T-helper 2 cell treated with Interferon-gamma antibody and Interleukin-4, amounts not matched to agents 5 μg/mL and 100 μg/mL, for 36 hours (primary cell): ENCODE data around the gene TYW1.
"Not testable (repeated sequence)": the region's sequence is repeated elsewhere in the genome, so short reads cannot be mapped to it uniquely, and the experiment has no call there.

Experiments
- DNase-seq: peaks from one replicate; pipeline ENCODE4 v3.0.0; 2021; ENCODE audit warnings: low spot score
- H3K27ac Mint-ChIP-seq: one replicate; pipeline ENCODE4 v1.8.0; 2021; ENCODE audit warnings: mild to moderate bottlenecking, mixed read lengths
- H3K27me3 Mint-ChIP-seq: one replicate; pipeline ENCODE4 v1.8.0; 2021; ENCODE audit warnings: low read depth, mixed read lengths
- H3K36me3 Mint-ChIP-seq: one replicate; pipeline ENCODE4 v1.8.0; 2021; ENCODE audit warnings: low read depth, mixed read lengths
- H3K4me1 Mint-ChIP-seq: one replicate; pipeline ENCODE4 v1.8.0; 2021; ENCODE audit warnings: low read depth, mixed read lengths
- H3K4me3 Mint-ChIP-seq: one replicate; pipeline ENCODE4 v1.8.0; 2022; ENCODE audit warnings: mild to moderate bottlenecking, moderate library complexity, mixed read lengths
- H3K9me3 Mint-ChIP-seq: one replicate; pipeline ENCODE4 v1.8.0; 2021; ENCODE audit warnings: mixed read lengths

Gene TYW1

DNA sequence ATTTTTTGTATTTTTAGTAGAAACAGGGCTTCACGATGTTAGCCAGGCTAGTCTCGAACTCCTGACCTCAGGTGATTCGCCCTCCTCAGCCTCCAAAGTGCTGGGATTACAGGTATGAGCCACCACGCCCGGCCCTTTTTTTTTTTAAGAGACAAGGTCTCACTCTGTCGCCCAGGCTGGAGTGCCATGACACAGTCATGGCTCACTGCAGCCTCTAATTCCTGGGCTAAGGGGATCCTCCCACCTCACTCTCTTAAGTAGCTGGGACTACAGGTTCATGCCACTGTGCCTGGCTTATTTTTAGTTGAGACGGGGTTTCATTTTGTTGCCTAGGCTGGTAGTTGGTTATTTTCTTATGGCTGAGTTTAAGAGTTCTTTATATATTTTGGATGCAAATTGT, 216.4 kb downstream of the TYW1 start:
- not testable (repeated sequence) for H3K27me3 Mint-ChIP-seq, DNase-seq, H3K4me3 Mint-ChIP-seq, H3K27ac Mint-ChIP-seq, H3K4me1 Mint-ChIP-seq
- Mint-ChIP-seq H3K36me3 (peaks cover 18% of the 10 kb centered on the region), H3K9me3 (peaks cover 11% of the 10 kb centered on the region)

DNA sequence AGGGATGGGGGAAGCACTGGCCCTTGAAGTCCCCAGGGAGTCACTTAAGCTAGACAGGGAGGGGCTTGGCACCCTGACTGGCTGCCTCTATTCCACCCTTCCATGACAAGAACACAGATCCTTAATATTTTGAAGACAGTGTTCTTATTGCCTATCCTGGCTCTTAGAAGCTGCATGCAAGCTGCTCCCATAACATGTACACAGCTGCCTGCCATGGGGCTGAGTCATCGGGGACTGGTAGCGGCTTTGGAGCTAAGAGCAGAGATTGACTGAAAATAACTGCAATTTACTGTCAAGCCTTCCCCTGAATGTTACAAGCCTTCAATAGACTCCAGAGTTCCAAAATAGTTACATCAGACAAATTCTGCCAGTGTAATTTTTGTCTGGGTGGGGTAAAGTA, 226.9 kb downstream of the TYW1 start:
- H3K27ac Mint-ChIP-seq, H3K4me3 Mint-ChIP-seq, H3K4me1 Mint-ChIP-seq, DNase-seq, H3K27me3 Mint-ChIP-seq: not testable (repeated sequence)
- H3K36me3 Mint-ChIP-seq = peaks cover 29% of the 10 kb centered on the region
- H3K9me3 Mint-ChIP-seq = peaks cover 24% of the 10 kb centered on the region

DNA sequence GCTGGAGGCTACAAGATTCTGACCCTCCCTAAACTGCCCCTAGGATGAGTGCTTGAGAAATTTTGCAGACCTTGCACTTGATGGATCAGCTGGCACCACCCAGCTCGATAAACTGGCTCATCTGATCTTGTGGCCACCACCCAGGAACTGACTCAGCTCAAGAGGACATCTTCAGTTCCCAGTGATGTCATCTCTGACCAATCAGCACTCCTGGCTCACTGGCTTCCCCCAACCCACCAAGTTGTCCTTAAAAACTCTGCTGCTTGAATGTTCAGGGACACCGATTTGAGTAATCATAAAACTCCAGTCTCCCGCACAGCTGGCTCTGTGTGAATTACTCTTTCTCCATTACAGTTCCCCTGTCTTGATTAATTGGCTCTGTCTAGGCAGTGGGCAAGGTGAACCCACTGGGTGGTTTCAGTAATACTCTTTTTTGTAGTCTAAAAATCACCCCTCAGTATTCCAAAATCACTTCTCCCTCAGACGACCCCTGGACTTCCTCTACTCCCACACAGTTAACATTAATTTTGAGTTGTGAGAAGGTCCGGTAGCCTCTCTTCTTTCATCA, 229.8 kb downstream of the TYW1 start:
- peak overlapping the region; percentile 1 for H3K4me3 Mint-ChIP-seq
- H3K4me1 Mint-ChIP-seq, H3K27me3 Mint-ChIP-seq: not testable (repeated sequence)
- H3K9me3 Mint-ChIP-seq = peaks cover 17% of the 10 kb centered on the region
- peaks cover 33% of the 10 kb centered on the region for H3K36me3 Mint-ChIP-seq
- peak overlapping the region; percentile 15 for H3K27ac Mint-ChIP-seq
- DNase-seq = peak; percentile 13

DNA sequence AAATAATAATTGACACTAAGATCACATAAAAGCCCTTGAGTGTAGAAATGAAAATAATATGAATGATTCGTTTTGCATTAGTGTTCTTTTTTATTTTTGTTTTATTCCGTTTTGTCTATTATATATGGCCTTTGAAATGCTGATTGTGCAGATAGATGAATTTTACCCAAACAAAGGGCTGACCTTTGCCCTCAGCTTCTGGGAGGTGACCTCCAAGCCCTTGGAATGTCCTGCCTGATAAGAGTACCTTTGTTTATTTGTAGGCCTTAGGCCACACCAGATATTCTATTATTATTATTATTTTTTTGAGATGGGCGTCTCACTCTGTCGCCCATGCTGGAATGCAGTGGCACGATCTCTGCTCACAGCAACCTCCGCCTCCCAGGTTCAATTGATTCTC, 230.3 kb downstream of the TYW1 start:
- Mint-ChIP-seq H3K9me3 (peaks cover 17% of the 10 kb centered on the region), H3K36me3 (peaks cover 33% of the 10 kb centered on the region)
- not testable (repeated sequence) for H3K4me3 Mint-ChIP-seq, H3K27me3 Mint-ChIP-seq, H3K4me1 Mint-ChIP-seq, H3K27ac Mint-ChIP-seq, DNase-seq

DNA sequence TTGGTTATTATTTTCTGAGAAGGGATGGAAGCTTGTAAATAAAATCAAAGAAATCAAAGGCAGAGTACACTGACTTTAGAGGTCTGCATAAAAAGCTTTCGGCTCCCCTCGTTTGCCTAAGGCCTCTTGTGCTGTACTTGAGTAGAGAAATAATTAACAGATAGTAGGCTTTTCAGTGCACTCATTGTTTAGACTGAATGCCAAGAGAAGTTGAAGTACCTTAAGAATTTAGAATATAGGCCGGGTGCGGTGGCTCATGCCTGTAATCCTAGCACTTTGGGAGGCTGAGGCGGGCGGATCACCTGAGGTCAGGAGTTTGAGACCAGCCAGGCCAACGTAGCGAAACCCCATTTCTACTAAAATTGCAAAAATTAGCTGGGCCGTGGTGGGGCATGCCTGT, 232.4 kb downstream of the TYW1 start:
- peaks cover 23% of the 10 kb centered on the region for H3K36me3 Mint-ChIP-seq
- not testable (repeated sequence) for H3K27ac Mint-ChIP-seq, H3K4me3 Mint-ChIP-seq

DNA sequence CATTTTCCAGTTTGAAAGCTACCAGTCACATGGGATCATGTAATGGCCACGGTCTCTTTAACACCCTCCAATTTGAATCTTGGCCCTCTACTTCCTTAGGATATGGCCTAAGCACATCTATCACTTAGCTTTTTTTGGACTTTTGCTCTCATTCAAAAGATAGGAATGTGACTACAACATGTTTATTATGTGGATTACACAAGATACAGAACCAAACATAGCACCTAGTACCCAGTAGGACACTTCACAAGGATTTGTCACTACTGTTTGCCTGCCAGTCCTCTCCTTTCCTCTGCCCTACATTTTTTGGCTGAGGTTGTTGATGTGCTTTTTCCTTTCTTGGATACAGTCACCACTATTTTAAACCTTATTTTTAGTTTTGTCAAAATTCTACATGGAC, 233.4 kb downstream of the TYW1 start:
- H3K4me3 Mint-ChIP-seq, DNase-seq, H3K9me3 Mint-ChIP-seq, H3K27ac Mint-ChIP-seq, H3K27me3 Mint-ChIP-seq, H3K4me1 Mint-ChIP-seq: not testable (repeated sequence)
- H3K36me3 Mint-ChIP-seq = peaks cover 18% of the 10 kb centered on the region

More for the DNA sequence above, 232.4 kb downstream of the TYW1 start:
- not testable (repeated sequence) for DNase-seq, H3K27me3 Mint-ChIP-seq, H3K4me1 Mint-ChIP-seq, H3K9me3 Mint-ChIP-seq

DNA sequence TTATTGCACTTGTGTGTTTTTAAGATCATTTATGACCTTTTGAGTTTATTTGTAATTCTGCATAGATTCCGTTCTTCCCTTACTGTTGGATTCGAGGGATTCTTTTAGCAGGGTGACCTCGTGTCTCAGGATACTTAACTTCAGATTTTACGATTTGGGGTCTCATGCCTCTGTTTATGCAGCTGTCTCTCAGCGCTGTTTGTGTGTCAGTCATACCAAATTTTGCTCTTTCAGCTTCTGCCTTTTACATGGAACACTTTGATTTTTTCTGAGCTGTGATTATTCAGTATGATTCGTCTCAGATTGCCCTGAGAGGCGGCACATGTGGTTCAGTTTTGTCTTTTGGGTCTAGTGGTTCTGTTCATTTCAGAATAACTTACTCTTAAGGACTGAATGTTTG, 236.9 kb downstream of the TYW1 start:
- H3K36me3 Mint-ChIP-seq, H3K4me3 Mint-ChIP-seq, H3K4me1 Mint-ChIP-seq, H3K9me3 Mint-ChIP-seq, DNase-seq, H3K27ac Mint-ChIP-seq, H3K27me3 Mint-ChIP-seq: not testable (repeated sequence)

DNA sequence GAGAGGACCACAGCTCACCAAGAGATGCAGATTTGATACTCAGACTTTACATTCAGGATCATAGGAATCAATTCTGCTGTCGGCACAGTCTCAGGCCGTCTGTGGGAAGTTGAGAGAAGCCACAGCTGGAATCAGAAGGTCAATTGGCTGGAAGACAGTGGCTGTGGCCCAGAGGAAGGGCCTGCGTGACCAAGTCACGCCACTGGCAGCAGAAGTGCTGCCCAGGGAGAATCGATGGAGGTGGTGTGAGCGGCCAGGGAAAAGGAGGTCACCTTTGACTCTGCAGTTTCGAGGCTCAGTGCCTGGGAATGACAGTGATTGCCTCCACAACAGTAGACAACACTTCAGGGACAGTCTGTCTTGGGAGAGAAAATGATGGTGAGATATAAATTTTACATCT, 239.6 kb downstream of the TYW1 start:
- H3K27ac Mint-ChIP-seq, H3K36me3 Mint-ChIP-seq, H3K4me3 Mint-ChIP-seq, H3K4me1 Mint-ChIP-seq, H3K27me3 Mint-ChIP-seq, DNase-seq, H3K9me3 Mint-ChIP-seq: not testable (repeated sequence)

DNA sequence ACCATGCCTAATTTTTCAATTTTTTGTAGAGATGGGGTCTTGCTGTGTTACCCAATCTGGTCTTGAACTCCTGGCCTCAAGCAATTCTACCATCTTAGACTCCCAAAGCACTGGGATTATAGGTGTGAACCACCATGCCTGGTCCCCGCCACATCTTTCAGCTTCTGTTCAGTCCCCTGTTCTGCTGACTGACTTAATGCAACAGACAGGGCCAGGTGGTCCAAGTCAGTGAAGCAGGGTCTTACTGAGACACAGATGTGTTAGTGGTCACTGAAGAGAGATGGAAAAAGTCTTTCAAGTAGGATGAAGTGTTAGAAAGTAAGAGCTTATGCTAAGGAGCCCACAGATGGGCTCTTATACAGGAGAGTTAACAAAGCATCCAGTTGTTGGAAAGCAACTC, 246.2 kb downstream of the TYW1 start:
- H3K36me3 Mint-ChIP-seq, H3K4me1 Mint-ChIP-seq, H3K9me3 Mint-ChIP-seq, H3K27me3 Mint-ChIP-seq, H3K27ac Mint-ChIP-seq, H3K4me3 Mint-ChIP-seq, DNase-seq: not testable (repeated sequence)

DNA sequence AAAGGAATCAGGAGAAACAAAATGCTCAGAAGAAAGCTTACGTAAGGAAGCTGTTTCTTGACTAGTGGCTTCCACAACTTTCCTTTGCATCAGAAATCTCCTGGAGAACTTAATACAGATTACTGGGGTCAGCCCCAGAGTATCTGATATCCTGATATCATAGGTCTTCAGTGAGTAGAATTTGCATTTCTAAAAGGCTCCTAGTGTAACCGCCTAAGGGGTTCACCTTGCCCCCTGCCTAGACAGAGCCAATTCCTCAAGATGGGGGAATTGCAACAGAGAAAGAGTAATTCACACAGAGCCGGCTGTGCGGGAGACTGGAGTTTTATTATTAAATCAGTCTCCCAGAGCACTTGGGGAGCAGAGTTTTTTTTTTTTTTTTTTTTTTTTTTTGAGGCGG, 251.7 kb downstream of the TYW1 start:
- not testable (repeated sequence) for H3K4me3 Mint-ChIP-seq, H3K27ac Mint-ChIP-seq, DNase-seq, H3K36me3 Mint-ChIP-seq, H3K4me1 Mint-ChIP-seq, H3K27me3 Mint-ChIP-seq
- H3K9me3 Mint-ChIP-seq = peaks cover 17% of the 10 kb centered on the region

DNA sequence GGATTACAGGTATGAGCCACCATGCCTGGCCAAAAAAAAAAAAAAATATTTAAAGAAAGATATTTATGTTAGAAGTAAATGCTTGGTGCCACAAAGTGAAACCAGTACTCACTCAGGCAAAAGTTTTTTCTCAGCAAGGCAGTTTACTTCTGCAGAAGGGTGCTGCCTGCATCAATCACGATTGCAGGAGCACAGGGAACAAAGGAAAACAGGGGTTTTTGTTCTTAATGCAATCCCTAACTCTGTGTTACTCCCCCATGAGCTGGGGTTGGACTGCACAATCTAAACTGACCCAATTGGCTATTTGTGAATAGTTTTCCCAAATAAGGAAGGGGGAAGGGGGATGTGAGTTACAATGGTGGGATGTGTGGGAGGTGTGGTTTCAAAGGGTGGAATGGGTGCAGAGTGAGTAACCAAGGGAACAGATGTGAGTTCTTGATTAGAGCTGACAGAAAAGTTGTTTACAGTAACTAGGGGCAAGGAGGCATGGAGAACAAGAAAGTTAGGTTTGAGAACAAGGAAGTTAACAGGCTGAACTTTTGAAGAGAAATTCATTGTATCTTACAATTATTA, 255.4 kb downstream of the TYW1 start:
- Mint-ChIP-seq H3K4me3 (no peak overlapping the region), H3K9me3 (peaks cover 21% of the 10 kb centered on the region), H3K27ac (no peak overlapping the region), H3K36me3 (peaks cover 10% of the 10 kb centered on the region), H3K4me1 (no peaks in the 10 kb centered on the region), H3K27me3 (no peaks in the 10 kb centered on the region)
- no peak for DNase-seq

DNA sequence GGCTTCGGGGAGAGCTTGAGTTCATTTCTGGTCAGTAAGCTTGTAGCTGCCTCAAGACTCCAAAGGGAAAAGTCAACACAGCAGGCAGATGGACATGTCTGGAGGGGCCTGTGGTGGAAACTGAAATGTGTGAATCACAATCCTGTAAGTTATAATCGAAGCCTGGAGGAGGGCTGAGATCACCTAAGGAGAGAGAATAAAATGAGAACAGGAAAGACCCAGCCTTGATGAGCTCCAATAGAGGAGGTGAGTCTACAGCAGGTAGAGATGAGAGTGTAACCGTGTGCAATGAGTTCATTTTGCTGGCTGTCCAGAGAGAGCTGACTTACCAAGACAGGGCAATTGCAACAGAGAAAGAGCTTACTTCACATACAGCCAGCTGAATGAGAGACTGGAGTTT, 258.4 kb downstream of the TYW1 start:
- DNase-seq, H3K27ac Mint-ChIP-seq: not testable (repeated sequence)

DNA sequence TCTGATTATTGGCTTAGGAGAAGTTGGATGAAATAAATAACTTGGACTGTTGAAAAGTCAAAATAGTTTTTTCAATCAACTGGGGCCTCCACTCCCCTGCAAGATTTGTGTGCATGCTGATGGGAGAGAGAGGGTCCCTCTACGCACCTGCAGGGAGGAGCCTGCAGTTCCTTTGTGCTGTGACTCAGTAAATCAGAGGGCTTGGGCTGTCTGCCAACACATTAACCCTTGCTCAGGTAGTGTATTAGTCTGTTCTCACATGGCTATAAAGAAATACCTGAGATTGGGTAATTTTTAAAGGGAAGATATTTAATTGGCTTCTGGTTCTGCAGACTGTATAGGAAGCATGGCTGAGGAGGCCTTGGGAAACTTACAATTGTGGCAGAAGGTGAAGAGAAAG, 261.1 kb downstream of the TYW1 start:
- not testable (repeated sequence) for H3K27ac Mint-ChIP-seq, H3K4me3 Mint-ChIP-seq, H3K4me1 Mint-ChIP-seq, H3K36me3 Mint-ChIP-seq, DNase-seq, H3K27me3 Mint-ChIP-seq
- H3K9me3 Mint-ChIP-seq = peaks cover 10% of the 10 kb centered on the region

More for the DNA sequence above, 258.4 kb downstream of the TYW1 start:
- not testable (repeated sequence) for H3K36me3 Mint-ChIP-seq, H3K4me1 Mint-ChIP-seq, H3K4me3 Mint-ChIP-seq, H3K27me3 Mint-ChIP-seq
- peaks cover 15% of the 10 kb centered on the region for H3K9me3 Mint-ChIP-seq

DNA sequence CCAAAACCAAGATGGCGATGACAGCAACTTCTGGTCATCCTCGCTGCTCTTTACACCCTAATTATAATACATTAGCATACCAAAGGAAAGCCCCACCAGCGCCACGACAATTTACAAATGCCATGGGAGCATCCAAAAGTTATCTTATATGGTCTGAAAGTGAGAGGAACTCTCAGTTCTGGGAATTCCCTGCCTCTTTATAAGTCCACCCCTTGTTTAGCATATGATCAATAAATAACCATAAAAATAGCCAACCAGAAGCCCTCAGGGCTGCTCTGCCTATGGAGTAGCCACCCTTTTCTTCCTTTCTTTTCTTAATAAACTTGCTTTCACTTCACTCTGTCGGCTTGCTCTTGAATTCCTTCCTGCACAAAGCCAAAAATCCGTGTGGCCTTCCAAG, 262.7 kb downstream of the TYW1 start:
- not testable (repeated sequence) for DNase-seq, H3K4me3 Mint-ChIP-seq, H3K9me3 Mint-ChIP-seq, H3K27me3 Mint-ChIP-seq, H3K36me3 Mint-ChIP-seq, H3K27ac Mint-ChIP-seq, H3K4me1 Mint-ChIP-seq

DNA sequence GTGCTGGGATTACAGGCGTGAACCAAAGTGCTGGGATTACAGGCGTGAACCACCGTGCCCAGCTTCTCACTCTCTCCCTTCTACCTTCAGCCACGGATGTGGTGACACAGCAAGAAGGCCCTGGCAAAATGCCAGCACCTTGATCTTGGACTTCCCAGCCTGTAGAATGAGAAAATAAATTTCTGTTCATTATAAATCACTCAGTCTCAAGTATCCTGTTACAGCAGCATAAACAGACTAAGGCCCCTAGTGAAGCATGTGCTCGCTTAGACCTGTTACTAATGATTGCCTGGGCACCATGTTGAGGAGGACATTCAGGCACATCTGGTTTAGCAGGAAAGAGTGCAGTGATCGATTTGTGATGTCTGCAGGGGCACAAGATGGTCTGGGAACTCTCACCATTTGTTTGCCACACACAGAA, 263.5 kb downstream of the TYW1 start:
- not testable (repeated sequence) for H3K27me3 Mint-ChIP-seq, H3K36me3 Mint-ChIP-seq, DNase-seq, H3K4me3 Mint-ChIP-seq, H3K27ac Mint-ChIP-seq, H3K4me1 Mint-ChIP-seq, H3K9me3 Mint-ChIP-seq
